GM12878 (cell line): Measurements from ENCODE around the gene PRKG1. TPM values are rescaled to one million over a fixed set of nuclear protein-coding genes. Genes with fewer than 3 reads are reported as not detected.

ENCODE experiments used
- ATAC-seq: fragments of 200-7000 bp; cut with Tn5 transposase; 3 replicates; pipeline ENCODE4 v1.9.1; 2020; ENCODE audit warnings: mild to moderate bottlenecking, moderate library complexity
- BruUV-seq: library from RNA; stranded (reverse); fragments of 400-500 nt; replicated peaks from 2 replicates; lab custom pipeline; 2021; lab: Mats Ljungman, UMichigan
- CTCF ChIA-PET: fragments of 300-600 bp; sonication (Branson Sonifier 250); formaldehyde crosslinking; extraction: SDS; loops from one replicate; lab custom pipeline; 2021; ENCODE audit warnings: inconsistent platforms; lab: Yijun Ruan, JAX
- POLR2A ChIA-PET: fragments of 350-600 bp; formaldehyde crosslinking; extraction: SDS; loops from one replicate; lab custom pipeline; 2021; ENCODE audit warnings: inconsistent platforms; lab: Charles Lee
- RAD21 ChIA-PET: fragments of 300-600 bp; sonication (Branson Sonifier 250); formaldehyde crosslinking; loops from one replicate; lab custom pipeline; 2023; ENCODE audit warnings: antibody characterized with exemption; ENCODE audit not compliant: unreplicated experiment; lab: Charles Lee
- SMC1A ChIA-PET: fragments of 300-600 bp; sonication (Branson Sonifier 250); formaldehyde crosslinking; loops from one replicate; lab custom pipeline; 2023; ENCODE audit not compliant: unreplicated experiment, uncharacterized antibody; lab: Charles Lee
- DNase-seq: peaks from one replicate; pipeline ENCODE4 v3.0.0-alpha.2; 2011; ENCODE audit warnings: low read depth, low spot score
- FAIRE-seq: peaks from 3 replicates; lab custom pipeline; 2011; peaks lifted over from hg19 to GRCh38; lab: Jason Lieb, UNC
- H2AFZ ChIP-seq: 2 replicates; pipeline ENCODE4 v1.6.0; 2011; ENCODE audit warnings: low read depth, low read length, control low read depth; ENCODE audit not compliant: control insufficient read depth
- H3K27ac ChIP-seq: 2 replicates; pipeline ENCODE4 v1.5.1; 2011; ENCODE audit warnings: control low read depth; ENCODE audit not compliant: control insufficient read depth, insufficient read depth
- H3K27me3 ChIP-seq, 2 experiments: replicated peaks in 1 of 2; 2 replicates each; pipeline versions ENCODE4 v1.6.0 to v1.6.1; 2011; ENCODE audit warnings: low read length in 1 of 2; ENCODE audit not compliant: control insufficient read depth in 2 of 2, insufficient read depth in 2 of 2
- H3K36me3 ChIP-seq, 2 experiments: 2 replicates each; pipeline ENCODE4 v1.5.1; 2011; ENCODE audit warnings: low read length in 1 of 2; ENCODE audit not compliant: control insufficient read depth in 2 of 2, insufficient read depth in 2 of 2
- H3K4me1 ChIP-seq: 2 replicates; pipeline ENCODE4 v1.6.1; 2011; ENCODE audit warnings: mild to moderate bottlenecking, low read length, moderate library complexity, mixed read lengths; ENCODE audit not compliant: control insufficient read depth, insufficient read depth
- H3K4me2 ChIP-seq: 2 replicates; pipeline ENCODE4 v1.6.0; 2011; ENCODE audit warnings: control low read depth; ENCODE audit not compliant: control insufficient read depth, insufficient read depth
- H3K4me3 ChIP-seq: fragments of 200-600 bp; sonication (generic); 2 replicates; pipeline ENCODE4 v1.5.1; 2016
- H3K79me2 ChIP-seq: 2 replicates; pipeline ENCODE4 v1.6.0; 2011; ENCODE audit warnings: low read length; ENCODE audit not compliant: control insufficient read depth, insufficient read depth
- H3K9ac ChIP-seq: 2 replicates; pipeline ENCODE4 v1.8.0; 2011; ENCODE audit warnings: low read length, control low read depth, mixed read lengths; ENCODE audit not compliant: control insufficient read depth, insufficient read depth
- H3K9me3 ChIP-seq: replicated peaks from 3 replicates; pipeline ENCODE4 v1.5.1; 2011; ENCODE audit warnings: mild to moderate bottlenecking, low read length; ENCODE audit not compliant: control insufficient read depth, insufficient read depth
- H4K20me1 ChIP-seq: 2 replicates; pipeline ENCODE4 v1.6.0; 2011; ENCODE audit not compliant: control insufficient read depth, insufficient read depth
- CEBPB ChIP-seq, 2 experiments: fragments of 150-350 bp in 1 of 2; IDR thresholded peaks; 2 replicates each; pipeline ENCODE4 v1.6.1; 2012 to 2014; ENCODE audit warnings: low read depth in 2 of 2, low read length in 2 of 2, borderline replicate concordance in 1 of 2, inconsistent platforms in 1 of 2
- EGR1 ChIP-seq, 2 experiments: IDR thresholded peaks; 1 replicate in 1 of 2; 2 replicates in 1 of 2; pipeline ENCODE4 v1.6.1; 2011 to 2012; ENCODE audit warnings: low read depth in 2 of 2, low read length in 2 of 2, borderline replicate concordance in 1 of 2, mild to moderate bottlenecking in 1 of 2, moderate library complexity in 1 of 2
- FOXM1 ChIP-seq: IDR thresholded peaks from 2 replicates; pipeline ENCODE4 v1.6.1; 2012; ENCODE audit warnings: low read depth, mild to moderate bottlenecking, inconsistent platforms, low read length, moderate library complexity
- GABPA ChIP-seq: IDR thresholded peaks from 2 replicates; pipeline ENCODE4 v1.6.1; 2014; ENCODE audit warnings: antibody characterized with exemption, low read depth, mild to moderate bottlenecking, inconsistent platforms
- KAT2A ChIP-seq: conservative IDR thresholded peaks from 2 replicates; pipeline ENCODE4 v1.6.1; 2011; ENCODE audit warnings: low read depth, low read length; ENCODE audit not compliant: control insufficient read depth
- POLR2AphosphoS5 ChIP-seq: IDR thresholded peaks from 2 replicates; pipeline ENCODE4 v1.6.1; 2011; ENCODE audit warnings: mild to moderate bottlenecking, low read length, inconsistent platforms
- SUZ12 ChIP-seq: fragments of 200-600 bp; sonication (generic); IDR thresholded peaks from one replicate; pipeline ENCODE4 v1.6.1; 2018; ENCODE audit warnings: antibody characterized with exemption, mild to moderate bottlenecking; ENCODE audit not compliant: unreplicated experiment
- whole genome bisulfite sequencing: methylation state at CpG from one replicate; pipeline ENCODE4 v1.1.6; 2016; ENCODE audit warnings: low lambda C conversion rate; ENCODE audit not compliant: insufficient replicate concordance, insufficient coverage; ENCODE audit errors: missing lambda C conversion rate; 5-methylcytosine and 5-hydroxymethylcytosine counted together
- in situ Hi-C: fragments of 300-500 bp; cut with MboI; formaldehyde crosslinking; loops from 9 replicates; pipeline ENCODE4 v1.14.3; 2018; ENCODE audit warnings: mixed read lengths
- intact Hi-C: fragments of 100-400 bp; cut with micrococcal nuclease; formaldehyde crosslinking; loops from one replicate; pipeline ENCODE4 v1.14.2; 2022; ENCODE audit not compliant: unreplicated experiment
- polyA plus RNA-seq, 11 experiments: library from polyadenylated mRNA; depleted of rRNA in 4 of 11; unstranded in 6 of 11; stranded (reverse) in 5 of 11; fragments of >200 nt; fragmentation: Nextera tagmentation in 4 of 11; fragmentation: Illumina TruSeq in 1 of 11; extraction: Ambion mirVana in 4 of 11; extraction: Trizol in 1 of 11; gene quantifications; 1 replicate in 1 of 11; 2 replicates in 10 of 11; pipeline versions ENCODE4 v1.2.1 to v1.2.3, GENCODE V29; 2011 to 2016; ENCODE audit warnings: inconsistent platforms in 2 of 11, missing spikeins in 2 of 11, low read depth in 1 of 11
- total RNA-seq, 4 experiments: library from RNA; depleted of rRNA in 3 of 4; stranded (reverse); fragments of >200 nt in 3 of 4; fragmentation: Illumina TruSeq in 1 of 4; extraction: Trizol in 1 of 4; gene quantifications; 2 replicates each; pipeline versions ENCODE4 v1.2.1 to v1.2.3, GENCODE V29; 2013 to 2021
- TF ChIP-seq, protein P1 (sequence below): fragments of 450-650 bp; IDR thresholded peaks from 2 replicates; pipeline ENCODE4 v1.6.1; 2017; ENCODE audit warnings: mild to moderate bottlenecking, low read depth, inconsistent platforms; ENCODE audit not compliant: poor library complexity, severe bottlenecking
- TF ChIP-seq, protein P2 (sequence below): fragments of 450-650 bp; IDR thresholded peaks from 2 replicates; pipeline ENCODE4 v1.6.1; 2017; ENCODE audit warnings: low read depth, mild to moderate bottlenecking, moderate library complexity

The PRKG1 gene
- total and polyA plus RNA-seq, 10 of the 15 experiments (the other 5 are each of a cell fraction or from before 2014, with no cell fraction given): 0.04 to 0.05 TPM; not detected in 8

- CTCF ChIA-PET: no interaction called here
- 18% methylated on average over 3 of the region's 3 CpGs for WGBS
- BruUV-seq: no TSS peak
Measured at GRCh38 chr10:51079766-51080165, 5.5 kb downstream of the PRKG1 start.

More at GRCh38 chr10:51079766-51080165, 5.5 kb downstream of the PRKG1 start:
- Histone ChIP-seq H3K4me1 (no peaks in the 10 kb centered on the region), H3K4me3 (no peak overlapping the region), H3K79me2 (no peaks in the 10 kb centered on the region), H3K9ac (no peak overlapping the region)
- no peak for TF ChIP-seq POLR2AphosphoS5
- TF ChIP-seq GABPA: no peak
- TF ChIP-seq, protein P1, sequence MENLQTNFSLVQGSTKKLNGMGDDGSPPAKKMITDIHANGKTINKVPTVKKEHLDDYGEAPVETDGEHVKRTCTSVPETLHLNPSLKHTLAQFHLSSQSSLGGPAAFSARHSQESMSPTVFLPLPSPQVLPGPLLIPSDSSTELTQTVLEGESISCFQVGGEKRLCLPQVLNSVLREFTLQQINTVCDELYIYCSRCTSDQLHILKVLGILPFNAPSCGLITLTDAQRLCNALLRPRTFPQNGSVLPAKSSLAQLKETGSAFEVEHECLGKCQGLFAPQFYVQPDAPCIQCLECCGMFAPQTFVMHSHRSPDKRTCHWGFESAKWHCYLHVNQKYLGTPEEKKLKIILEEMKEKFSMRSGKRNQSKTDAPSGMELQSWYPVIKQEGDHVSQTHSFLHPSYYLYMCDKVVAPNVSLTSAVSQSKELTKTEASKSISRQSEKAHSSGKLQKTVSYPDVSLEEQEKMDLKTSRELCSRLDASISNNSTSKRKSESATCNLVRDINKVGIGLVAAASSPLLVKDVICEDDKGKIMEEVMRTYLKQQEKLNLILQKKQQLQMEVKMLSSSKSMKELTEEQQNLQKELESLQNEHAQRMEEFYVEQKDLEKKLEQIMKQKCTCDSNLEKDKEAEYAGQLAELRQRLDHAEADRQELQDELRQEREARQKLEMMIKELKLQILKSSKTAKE: no peak
- TF ChIP-seq FOXM1: no peak
- TF ChIP-seq KAT2A: no peak
- TF ChIP-seq, protein P2, sequence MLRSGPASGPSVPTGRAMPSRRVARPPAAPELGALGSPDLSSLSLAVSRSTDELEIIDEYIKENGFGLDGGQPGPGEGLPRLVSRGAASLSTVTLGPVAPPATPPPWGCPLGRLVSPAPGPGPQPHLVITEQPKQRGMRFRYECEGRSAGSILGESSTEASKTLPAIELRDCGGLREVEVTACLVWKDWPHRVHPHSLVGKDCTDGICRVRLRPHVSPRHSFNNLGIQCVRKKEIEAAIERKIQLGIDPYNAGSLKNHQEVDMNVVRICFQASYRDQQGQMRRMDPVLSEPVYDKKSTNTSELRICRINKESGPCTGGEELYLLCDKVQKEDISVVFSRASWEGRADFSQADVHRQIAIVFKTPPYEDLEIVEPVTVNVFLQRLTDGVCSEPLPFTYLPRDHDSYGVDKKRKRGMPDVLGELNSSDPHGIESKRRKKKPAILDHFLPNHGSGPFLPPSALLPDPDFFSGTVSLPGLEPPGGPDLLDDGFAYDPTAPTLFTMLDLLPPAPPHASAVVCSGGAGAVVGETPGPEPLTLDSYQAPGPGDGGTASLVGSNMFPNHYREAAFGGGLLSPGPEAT: no peak
- no peak for TF ChIP-seq SUZ12
- no peak for TF ChIP-seq EGR1 (IDR thresholded peaks at IDR 0.05; ENCODE audit: borderline replicate concordance in 1 of 2, low read depth in 2 of 2, low read length in 2 of 2)
- no peak for TF ChIP-seq CEBPB (IDR thresholded peaks at IDR 0.05; ENCODE audit: borderline replicate concordance in 1 of 2, low read depth in 2 of 2, low read length in 2 of 2)
- TF ChIP-seq, all 136 proteins: peak for 0
- intact Hi-C loops (no loop called here), in situ Hi-C loops (no loop called here)
- ATAC-seq (no peak), FAIRE-seq (no peak), DNase-seq (no peak)
- ChIA-PET POLR2A (no interaction called here), RAD21 (no interaction called here), SMC1A (no interaction called here)
- Histone ChIP-seq H3K9me3 (no peaks in the 10 kb centered on the region), H3K27ac (no peak overlapping the region), H4K20me1 (no peaks in the 10 kb centered on the region), H3K4me2 (no peak overlapping the region), H2AFZ (no peak overlapping the region), H3K27me3 (peaks cover 0 to 7% of the 10 kb centered on the region in 2 experiments; a peak in 2 of 4 replicates), H3K36me3 (no peaks in the 10 kb centered on the region)
